Epithelial cell of proximal tubule (primary cell): ENCODE data around the gene ACER1. TPM values are rescaled to one million over a fixed set of nuclear protein-coding genes. Genes with fewer than 3 reads are reported as not detected.

Experiments used
- DNase-seq: peaks from one replicate; pipeline ENCODE4 v3.0.0-alpha.2; 2011; ENCODE audit warnings: low read depth
- H3K4me3 ChIP-seq: 2 replicates; pipeline ENCODE4 v1.5.1; 2011; ENCODE audit warnings: low read depth, mild to moderate bottlenecking, low read length
- total RNA-seq: library from RNA; depleted of rRNA; stranded (reverse); fragments of >200 nt; gene quantifications from 2 replicates; pipeline ENCODE4 v1.2.3, GENCODE V29; 2015
- TF ChIP-seq, protein P1 (sequence below): conservative IDR thresholded peaks from 2 replicates; pipeline ENCODE4 v1.5.1; 2012; ENCODE audit warnings: low read depth, mild to moderate bottlenecking, low read length

The ACER1 gene
- total RNA-seq, 1 donor from 2014 or later, result not detected

DNA sequence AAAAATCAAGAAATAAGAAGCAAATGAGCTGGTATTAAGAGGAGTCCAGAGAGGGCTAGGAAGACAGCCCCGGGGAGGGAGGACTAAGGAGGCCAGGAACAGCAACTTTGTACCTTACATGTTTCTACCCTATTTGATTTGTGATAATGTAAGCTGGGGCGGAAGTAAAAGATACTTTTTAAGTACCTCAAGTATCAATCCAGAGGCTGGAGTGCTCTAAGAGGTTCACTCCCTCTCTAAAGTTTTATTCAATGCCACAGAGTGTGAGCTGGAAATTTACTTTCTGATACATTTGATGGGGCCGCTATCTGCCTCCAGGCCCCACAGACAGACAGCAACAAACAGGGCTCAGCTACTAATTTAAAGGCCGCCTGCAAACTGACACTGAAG is 65.0 kb downstream of the ACER1 start:
- TF ChIP-seq, protein P1, sequence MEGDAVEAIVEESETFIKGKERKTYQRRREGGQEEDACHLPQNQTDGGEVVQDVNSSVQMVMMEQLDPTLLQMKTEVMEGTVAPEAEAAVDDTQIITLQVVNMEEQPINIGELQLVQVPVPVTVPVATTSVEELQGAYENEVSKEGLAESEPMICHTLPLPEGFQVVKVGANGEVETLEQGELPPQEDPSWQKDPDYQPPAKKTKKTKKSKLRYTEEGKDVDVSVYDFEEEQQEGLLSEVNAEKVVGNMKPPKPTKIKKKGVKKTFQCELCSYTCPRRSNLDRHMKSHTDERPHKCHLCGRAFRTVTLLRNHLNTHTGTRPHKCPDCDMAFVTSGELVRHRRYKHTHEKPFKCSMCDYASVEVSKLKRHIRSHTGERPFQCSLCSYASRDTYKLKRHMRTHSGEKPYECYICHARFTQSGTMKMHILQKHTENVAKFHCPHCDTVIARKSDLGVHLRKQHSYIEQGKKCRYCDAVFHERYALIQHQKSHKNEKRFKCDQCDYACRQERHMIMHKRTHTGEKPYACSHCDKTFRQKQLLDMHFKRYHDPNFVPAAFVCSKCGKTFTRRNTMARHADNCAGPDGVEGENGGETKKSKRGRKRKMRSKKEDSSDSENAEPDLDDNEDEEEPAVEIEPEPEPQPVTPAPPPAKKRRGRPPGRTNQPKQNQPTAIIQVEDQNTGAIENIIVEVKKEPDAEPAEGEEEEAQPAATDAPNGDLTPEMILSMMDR, result no peak
- DNase-seq, result no peak
- H3K4me3 ChIP-seq, result no peak overlapping the region

DNA sequence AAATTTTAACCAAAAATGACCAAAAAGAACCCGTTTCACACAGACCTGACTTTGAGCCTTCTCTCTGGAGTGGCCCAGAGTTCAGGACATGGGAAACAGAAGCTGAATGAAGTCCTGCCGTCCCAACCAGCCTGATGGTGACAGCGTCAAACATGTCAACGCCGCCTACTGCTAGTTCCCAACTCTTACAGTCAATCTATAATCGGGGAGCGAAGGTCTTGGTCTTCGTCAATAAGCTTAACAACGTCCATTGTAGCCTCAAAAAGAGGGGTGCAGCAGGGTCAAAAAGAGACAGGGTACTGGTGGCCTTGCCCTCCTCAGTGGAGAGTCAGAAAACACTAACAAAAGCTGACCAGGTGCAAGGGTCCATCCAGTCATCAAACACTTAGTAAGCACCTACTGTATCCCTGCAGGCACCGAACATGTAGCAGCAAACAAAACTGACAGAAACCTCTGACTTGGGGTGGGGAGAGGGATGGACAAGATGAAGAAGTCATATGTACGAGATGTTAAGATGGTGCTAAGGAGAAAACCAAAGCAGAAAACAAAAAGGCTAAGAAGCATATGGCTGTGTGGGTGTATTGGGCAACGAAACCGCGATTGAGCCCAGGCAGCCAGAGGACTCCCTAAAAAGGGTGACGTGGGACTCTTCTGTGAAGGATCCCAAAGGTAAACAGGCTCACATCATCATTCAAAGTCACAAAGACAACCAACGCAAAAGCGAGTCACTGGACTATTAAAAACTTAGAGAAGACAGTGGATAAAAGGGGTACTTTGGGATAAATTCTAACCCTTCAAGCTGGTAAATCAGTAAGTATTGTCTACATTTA is 65.6 kb downstream of the ACER1 start:
- TF ChIP-seq, protein P1, result no peak
- DNase-seq, result no peak
- H3K4me3 ChIP-seq, result no peak overlapping the region

DNA sequence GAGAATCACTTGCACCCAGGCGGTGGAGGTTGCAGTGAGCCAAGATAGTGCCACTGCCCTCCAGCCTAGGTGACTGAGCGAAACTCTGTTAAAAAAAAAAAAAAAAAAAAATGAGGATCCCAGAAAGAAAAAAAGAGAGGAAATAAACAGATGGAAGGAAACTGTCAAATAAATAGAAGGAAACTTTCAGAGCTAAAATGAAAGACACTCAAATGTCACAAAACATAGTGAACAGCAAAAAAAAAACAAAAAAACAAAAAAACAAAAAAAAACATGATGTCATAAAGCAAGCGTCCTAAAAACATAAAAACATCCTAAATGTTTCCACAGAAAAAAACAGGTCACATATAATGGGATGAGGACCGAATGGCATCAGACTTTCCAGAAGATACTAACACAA is 68.6 kb downstream of the ACER1 start:
- no peak overlapping the region for H3K4me3 ChIP-seq
- no peak for DNase-seq
- TF ChIP-seq, protein P1, result no peak

DNA sequence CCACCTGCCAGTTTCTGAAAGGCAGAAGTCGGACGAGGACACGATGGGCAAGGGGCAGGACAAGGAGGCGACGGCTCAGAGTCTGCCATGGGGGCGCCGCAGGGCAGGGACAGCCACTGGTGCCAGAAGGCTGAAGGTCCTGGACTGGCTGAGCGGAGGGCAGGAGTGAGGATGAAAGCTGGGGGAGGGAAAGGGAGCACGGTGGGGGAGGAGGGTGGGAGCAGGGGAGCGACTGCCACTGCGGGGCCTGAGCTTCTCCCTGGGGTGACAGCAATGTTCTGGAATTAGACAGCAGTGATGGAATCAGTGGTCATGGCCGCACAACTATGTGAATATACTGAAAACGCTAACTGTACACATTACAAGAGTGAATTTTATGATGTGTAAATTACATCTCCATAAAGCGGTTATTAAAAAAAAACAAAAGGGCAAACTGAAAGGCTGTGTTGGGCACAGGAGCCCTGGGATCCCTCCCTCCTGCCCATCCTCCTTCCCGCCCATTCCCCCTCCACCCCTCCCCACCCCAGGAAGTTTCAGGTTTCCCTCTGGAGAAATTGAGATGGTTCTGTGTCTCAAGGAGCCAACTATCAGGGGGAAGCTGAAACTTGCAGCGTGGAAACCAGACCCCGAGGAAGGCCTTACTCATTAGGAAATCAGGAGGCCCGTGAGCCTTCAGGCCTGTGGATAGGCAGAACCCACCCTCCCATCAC is 69.5 kb downstream of the ACER1 start:
- TF ChIP-seq, protein P1, result no peak
- H3K4me3 ChIP-seq, result no peak overlapping the region
- no peak for DNase-seq

DNA sequence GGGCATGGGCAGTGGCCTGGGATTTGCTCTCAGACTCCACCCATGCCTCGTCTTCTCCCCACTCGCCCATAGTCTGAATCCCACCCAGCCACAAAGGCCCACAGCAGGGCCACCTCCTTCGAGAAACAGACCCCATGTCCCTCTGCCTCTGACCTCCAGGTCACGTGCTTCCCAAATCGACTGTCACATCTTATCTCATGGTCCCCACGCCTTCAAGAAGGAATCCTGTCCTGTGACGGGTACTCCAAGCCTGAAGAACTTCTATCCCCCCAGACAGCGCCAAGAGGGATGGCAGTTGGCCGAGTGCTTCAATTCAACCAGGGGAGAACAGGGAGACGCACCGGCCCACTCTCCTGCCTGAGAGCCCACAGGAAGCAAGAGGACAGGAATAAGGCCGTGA is 70.1 kb downstream of the ACER1 start:
- no peak for DNase-seq

DNA sequence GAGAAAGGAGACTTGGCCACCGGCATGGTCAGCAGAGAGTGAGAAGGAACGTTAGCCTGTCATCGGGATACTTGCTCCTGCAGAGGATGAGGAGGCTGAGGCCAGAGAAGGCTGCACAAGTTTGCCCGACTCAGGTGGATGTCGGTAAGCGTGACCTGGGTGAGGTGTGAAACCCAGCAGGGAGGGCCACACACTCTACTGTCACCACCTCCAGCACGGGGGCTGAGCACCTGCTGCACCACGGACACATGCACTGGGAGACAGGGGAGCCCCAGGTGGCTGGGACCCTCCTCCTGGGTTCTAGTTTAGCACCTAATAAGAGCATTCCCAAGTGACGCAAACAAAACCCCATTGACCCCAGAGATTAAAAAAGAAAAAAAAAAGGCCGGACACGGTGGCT is 70.9 kb downstream of the ACER1 start:
- H3K4me3 ChIP-seq, result no peak overlapping the region
- TF ChIP-seq, protein P1, result no peak
- DNase-seq, result no peak

More for the DNA sequence above, 70.1 kb downstream of the ACER1 start:
- TF ChIP-seq, protein P1, result no peak
- no peak overlapping the region for H3K4me3 ChIP-seq
